ENCODE measurements around the gene BCL2L15.

GRCh38 chr1:113935176-113935575 lies 47.8 kb upstream of the BCL2L15 start:
- no peak for TF ChIP-seq POLR2A (IDR thresholded peaks at IDR 0.05)
- no peak for TF ChIP-seq CTCF (IDR thresholded peaks at IDR 0.05)

Measured in uterus (tissue), 2 donors.